A673 (cell line): Measurements from ENCODE around the gene SRI. TPM values are rescaled to one million over a fixed set of nuclear protein-coding genes. Genes with fewer than 3 reads are reported as not detected.

Source experiments
- BruUV-seq: library from RNA; stranded (reverse); fragments of 400-500 nt; replicated peaks from 2 replicates; lab custom pipeline; 2021; lab: Mats Ljungman, UMichigan
- CTCF ChIA-PET: fragments of 300-600 bp; sonication (Branson Sonifier 250); formaldehyde crosslinking; loops from one replicate; lab custom pipeline; 2022; ENCODE audit warnings: antibody characterized with exemption; lab: Charles Lee
- POLR2A ChIA-PET: fragments of 300-600 bp; sonication (Branson Sonifier 250); formaldehyde crosslinking; loops from one replicate; lab custom pipeline; 2022; ENCODE audit warnings: antibody characterized with exemption; ENCODE audit not compliant: low non-redundant PET; lab: Charles Lee
- DNase-seq: peaks from one replicate; pipeline ENCODE4 v3.0.0-alpha.2; 2015; ENCODE audit warnings: low spot score
- H3K27ac ChIP-seq: fragments of 200-600 bp; sonication (generic); 2 replicates; pipeline ENCODE4 v1.5.1; 2016; ENCODE audit warnings: mixed run types, low read depth, mild to moderate bottlenecking, mixed read lengths, antibody characterized with exemption, low read length; ENCODE audit not compliant: poor library complexity, severe bottlenecking
- H3K27me3 ChIP-seq: fragments of 200-600 bp; sonication (generic); replicated peaks from 2 replicates; pipeline ENCODE4 v1.6.1; 2017; ENCODE audit warnings: mixed run types, low read depth, mild to moderate bottlenecking, mixed read lengths, antibody characterized with exemption, low read length; ENCODE audit not compliant: insufficient read depth, poor library complexity
- H3K36me3 ChIP-seq: fragments of 200-600 bp; sonication (generic); 2 replicates; pipeline ENCODE4 v1.6.1; 2016; ENCODE audit warnings: mixed run types, mild to moderate bottlenecking, mixed read lengths, antibody characterized with exemption, low read length; ENCODE audit not compliant: insufficient read depth, poor library complexity, severe bottlenecking
- H3K4me1 ChIP-seq: fragments of 200-600 bp; sonication (generic); 2 replicates; pipeline ENCODE4 v1.6.1; 2017; ENCODE audit warnings: mixed run types, mild to moderate bottlenecking, mixed read lengths, antibody characterized with exemption, low read length; ENCODE audit not compliant: insufficient read depth, poor library complexity, severe bottlenecking
- H3K4me3 ChIP-seq: fragments of 200-600 bp; sonication (generic); 2 replicates; pipeline ENCODE4 v1.5.1; 2016; ENCODE audit warnings: low read depth, mixed run types, mild to moderate bottlenecking, mixed read lengths, low read length; ENCODE audit not compliant: poor library complexity, severe bottlenecking
- H3K9me3 ChIP-seq: fragments of 200-600 bp; sonication (generic); 2 replicates; pipeline ENCODE4 v1.6.1; 2016; ENCODE audit warnings: mixed run types, low read depth, mild to moderate bottlenecking, mixed read lengths, antibody characterized with exemption, low read length; ENCODE audit not compliant: poor library complexity, severe bottlenecking
- EZH2 ChIP-seq: fragments of 200-600 bp; sonication (generic); IDR thresholded peaks from 2 replicates; pipeline ENCODE4 v1.6.1; 2017; ENCODE audit warnings: borderline replicate concordance, low read depth, mild to moderate bottlenecking, mixed read lengths, antibody characterized with exemption, low read length; ENCODE audit not compliant: poor library complexity, severe bottlenecking
- intact Hi-C: fragments of 100-400 bp; cut with micrococcal nuclease; formaldehyde crosslinking; loops from one replicate; pipeline ENCODE4 v1.10.0; 2022; ENCODE audit not compliant: unreplicated experiment
- total RNA-seq: library from RNA; stranded (reverse); gene quantifications from 2 replicates; pipeline ENCODE4 v1.2.3, GENCODE V29; 2021
- TF ChIP-seq, protein P1 (sequence below): fragments of 300-800, 200-600 bp; sonication (generic); conservative IDR thresholded peaks from 2 replicates; pipeline ENCODE4 v1.5.1; 2017; ENCODE audit warnings: low read depth, mild to moderate bottlenecking, antibody characterized with exemption, low read length, moderate library complexity, mixed read lengths

The SRI gene
- total RNA-seq, 1 experiment from 2014 or later, result 87.7 TPM

GRCh38 chr7:88205179-88205578, 14.7 kb downstream of the SRI start:
- no peak overlapping the region for H3K4me3 ChIP-seq
- peaks cover 28% of the 10 kb centered on the region for H3K36me3 ChIP-seq
- POLR2A ChIA-PET, result no interaction called here
- no peaks in the 10 kb centered on the region for H3K4me1 ChIP-seq
- CTCF ChIA-PET, result no interaction called here
- no peaks in the 10 kb centered on the region for H3K27me3 ChIP-seq
- BruUV-seq, result no TSS peak
- no peak for DNase-seq
- no peak overlapping the region for H3K27ac ChIP-seq
- intact Hi-C loops, result no loop called here
- no peak for TF ChIP-seq EZH2
- TF ChIP-seq, protein P1, sequence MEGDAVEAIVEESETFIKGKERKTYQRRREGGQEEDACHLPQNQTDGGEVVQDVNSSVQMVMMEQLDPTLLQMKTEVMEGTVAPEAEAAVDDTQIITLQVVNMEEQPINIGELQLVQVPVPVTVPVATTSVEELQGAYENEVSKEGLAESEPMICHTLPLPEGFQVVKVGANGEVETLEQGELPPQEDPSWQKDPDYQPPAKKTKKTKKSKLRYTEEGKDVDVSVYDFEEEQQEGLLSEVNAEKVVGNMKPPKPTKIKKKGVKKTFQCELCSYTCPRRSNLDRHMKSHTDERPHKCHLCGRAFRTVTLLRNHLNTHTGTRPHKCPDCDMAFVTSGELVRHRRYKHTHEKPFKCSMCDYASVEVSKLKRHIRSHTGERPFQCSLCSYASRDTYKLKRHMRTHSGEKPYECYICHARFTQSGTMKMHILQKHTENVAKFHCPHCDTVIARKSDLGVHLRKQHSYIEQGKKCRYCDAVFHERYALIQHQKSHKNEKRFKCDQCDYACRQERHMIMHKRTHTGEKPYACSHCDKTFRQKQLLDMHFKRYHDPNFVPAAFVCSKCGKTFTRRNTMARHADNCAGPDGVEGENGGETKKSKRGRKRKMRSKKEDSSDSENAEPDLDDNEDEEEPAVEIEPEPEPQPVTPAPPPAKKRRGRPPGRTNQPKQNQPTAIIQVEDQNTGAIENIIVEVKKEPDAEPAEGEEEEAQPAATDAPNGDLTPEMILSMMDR, result no peak
- no peaks in the 10 kb centered on the region for H3K9me3 ChIP-seq

GRCh38 chr7:88204525-88205110, 15.2 kb downstream of the SRI start:
- Histone ChIP-seq H3K36me3 (peaks cover 28% of the 10 kb centered on the region), H3K4me1 (no peaks in the 10 kb centered on the region), H3K27me3 (no peaks in the 10 kb centered on the region), H3K4me3 (no peak overlapping the region), H3K27ac (no peak overlapping the region), H3K9me3 (no peaks in the 10 kb centered on the region)
- DNase-seq, result no peak
- intact Hi-C loops, result no loop called here
- no TSS peak for BruUV-seq
- POLR2A ChIA-PET, result no interaction called here
- CTCF ChIA-PET, result no interaction called here
- TF ChIP-seq EZH2, result no peak

DNA sequence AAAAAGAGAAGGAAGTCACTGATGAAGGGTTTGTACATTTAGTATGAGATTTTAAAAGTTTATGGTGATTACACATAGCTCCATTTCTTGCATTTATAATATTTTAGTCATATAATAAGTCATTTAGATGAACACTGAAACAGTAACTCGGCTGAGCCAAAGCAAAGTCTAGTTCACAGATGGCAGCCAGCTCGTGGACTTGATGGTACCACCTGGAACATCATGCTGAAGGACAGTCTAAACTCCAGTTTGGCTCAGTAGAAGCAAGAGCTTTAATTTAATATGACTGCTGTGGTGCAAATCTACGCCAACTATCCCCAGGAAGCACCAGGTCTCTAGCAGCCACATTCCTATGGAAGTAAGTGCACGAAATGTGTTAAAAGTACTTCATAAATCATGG, 16.4 kb downstream of the SRI start:
- Histone ChIP-seq H3K36me3 (peaks cover 17% of the 10 kb centered on the region), H3K27ac (no peak overlapping the region), H3K9me3 (no peaks in the 10 kb centered on the region), H3K4me3 (no peak overlapping the region), H3K27me3 (no peaks in the 10 kb centered on the region), H3K4me1 (no peaks in the 10 kb centered on the region)
- intact Hi-C loops, result no loop called here
- TF ChIP-seq, protein P1, result no peak
- no peak for TF ChIP-seq EZH2
- POLR2A ChIA-PET, result no interaction called here
- no peak for DNase-seq
- BruUV-seq, result no TSS peak
- CTCF ChIA-PET, result no interaction called here

- TF ChIP-seq, protein P1, result no peak
- intact Hi-C loops, result no loop called here
- Histone ChIP-seq H3K9me3 (no peaks in the 10 kb centered on the region), H3K27me3 (no peaks in the 10 kb centered on the region), H3K4me3 (no peak overlapping the region), H3K27ac (no peak overlapping the region), H3K36me3 (peaks cover 11% of the 10 kb centered on the region), H3K4me1 (no peaks in the 10 kb centered on the region)
- DNase-seq, result no peak
- ChIA-PET CTCF (no interaction called here), POLR2A (no interaction called here)
- BruUV-seq, result no TSS peak
Observed at GRCh38 chr7:88202799-88203198, 17.0 kb downstream of the SRI start.
